ACC112 (cell line): ENCODE results near the gene NUP188.
"Not testable (repeated sequence)": the region's sequence is repeated elsewhere in the genome, so short reads cannot be mapped to it uniquely, and the experiment has no call there.

Source experiments
- H2AFZ ChIP-seq: fragments of 200-600 bp; sonication (generic); one replicate; pipeline ENCODE4 v1.6.0; 2017; ENCODE audit warnings: antibody characterized with exemption, low read length; ENCODE audit not compliant: unreplicated experiment
- H3K27ac ChIP-seq: fragments of 200-600 bp; sonication (generic); 2 replicates; pipeline ENCODE4 v1.5.1; 2014; ENCODE audit warnings: low read depth, mild to moderate bottlenecking, antibody characterized with exemption, low read length, moderate library complexity
- H3K27me3 ChIP-seq: fragments of 200-600 bp; sonication (generic); 2 replicates; pipeline ENCODE4 v1.6.1; 2014; ENCODE audit warnings: mild to moderate bottlenecking, antibody characterized with exemption, low read length, moderate library complexity, mixed read lengths; ENCODE audit not compliant: insufficient read depth
- H3K36me3 ChIP-seq: fragments of 200-600 bp; sonication (generic); 2 replicates; pipeline ENCODE4 v1.6.1; 2016; ENCODE audit warnings: mild to moderate bottlenecking, antibody characterized with exemption, low read length, moderate library complexity, mixed read lengths; ENCODE audit not compliant: insufficient read depth
- H3K4me1 ChIP-seq: fragments of 200-600 bp; sonication (generic); one replicate; pipeline ENCODE4 v1.6.1; 2016; ENCODE audit warnings: low read length, mixed read lengths; ENCODE audit not compliant: insufficient read depth, unreplicated experiment, control insufficient read depth
- H3K4me3 ChIP-seq: fragments of 200-600 bp; sonication (generic); 2 replicates; pipeline ENCODE4 v1.5.1; 2014; ENCODE audit warnings: mild to moderate bottlenecking, low read depth, low read length
- H3K79me2 ChIP-seq: fragments of 200-600 bp; sonication (generic); one replicate; pipeline ENCODE4 v1.6.0; 2016; ENCODE audit warnings: low read length; ENCODE audit not compliant: control insufficient read depth, unreplicated experiment, insufficient read depth

The NUP188 gene

DNA sequence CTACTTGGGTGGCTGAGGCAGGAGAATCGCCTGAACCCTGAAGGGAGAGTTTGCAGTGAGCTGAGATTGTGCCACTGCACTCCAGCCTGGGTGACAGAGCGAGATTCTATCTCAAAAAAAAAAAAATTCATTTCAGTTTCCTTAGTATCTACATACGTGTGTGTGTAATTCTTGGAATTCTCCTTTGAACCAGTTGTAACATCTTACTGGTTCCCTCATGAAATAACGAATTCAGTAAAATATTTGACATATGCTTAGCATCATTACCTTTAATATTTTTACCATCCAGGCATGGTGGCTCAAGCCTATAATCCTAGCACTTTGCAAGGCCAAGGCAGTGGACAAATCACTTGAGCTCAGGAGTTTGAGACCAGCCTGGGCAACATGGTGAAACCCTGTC, 17.9 kb upstream of the NUP188 start:
- H3K79me2 ChIP-seq = no peaks in the 10 kb centered on the region
- H3K4me1 ChIP-seq = no peaks in the 10 kb centered on the region
- no peaks in the 10 kb centered on the region for H3K27me3 ChIP-seq

DNA sequence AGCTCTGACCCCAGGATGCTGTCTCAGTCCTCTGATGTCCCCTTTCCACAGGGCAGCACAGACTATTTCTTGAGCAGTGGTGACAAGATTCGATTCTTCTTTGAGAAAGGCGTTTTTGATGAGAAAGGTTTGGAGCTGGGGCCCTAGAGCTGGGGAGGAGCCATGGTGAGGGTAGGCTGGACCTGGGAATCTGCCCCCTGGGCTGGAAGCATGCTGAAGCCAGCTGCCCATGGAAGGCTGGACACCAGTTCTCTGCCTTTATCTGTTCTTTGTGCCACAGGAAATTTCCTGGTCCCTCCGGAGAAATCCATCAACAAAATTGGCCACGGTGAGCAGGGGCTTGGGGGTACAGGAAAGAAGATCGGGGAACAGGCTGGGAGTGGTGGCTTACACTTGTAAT, 13.8 kb upstream of the NUP188 start:
- Histone ChIP-seq H2AFZ (no peak overlapping the region), H3K4me3 (no peak overlapping the region), H3K79me2 (no peaks in the 10 kb centered on the region), H3K4me1 (no peaks in the 10 kb centered on the region), H3K27me3 (no peaks in the 10 kb centered on the region), H3K27ac (no peak overlapping the region), H3K36me3 (no peaks in the 10 kb centered on the region)

More for the DNA sequence above, 17.9 kb upstream of the NUP188 start:
- H3K27ac ChIP-seq = no peak overlapping the region
- H2AFZ ChIP-seq = no peak overlapping the region
- no peaks in the 10 kb centered on the region for H3K36me3 ChIP-seq
- H3K4me3 ChIP-seq = no peak overlapping the region

DNA sequence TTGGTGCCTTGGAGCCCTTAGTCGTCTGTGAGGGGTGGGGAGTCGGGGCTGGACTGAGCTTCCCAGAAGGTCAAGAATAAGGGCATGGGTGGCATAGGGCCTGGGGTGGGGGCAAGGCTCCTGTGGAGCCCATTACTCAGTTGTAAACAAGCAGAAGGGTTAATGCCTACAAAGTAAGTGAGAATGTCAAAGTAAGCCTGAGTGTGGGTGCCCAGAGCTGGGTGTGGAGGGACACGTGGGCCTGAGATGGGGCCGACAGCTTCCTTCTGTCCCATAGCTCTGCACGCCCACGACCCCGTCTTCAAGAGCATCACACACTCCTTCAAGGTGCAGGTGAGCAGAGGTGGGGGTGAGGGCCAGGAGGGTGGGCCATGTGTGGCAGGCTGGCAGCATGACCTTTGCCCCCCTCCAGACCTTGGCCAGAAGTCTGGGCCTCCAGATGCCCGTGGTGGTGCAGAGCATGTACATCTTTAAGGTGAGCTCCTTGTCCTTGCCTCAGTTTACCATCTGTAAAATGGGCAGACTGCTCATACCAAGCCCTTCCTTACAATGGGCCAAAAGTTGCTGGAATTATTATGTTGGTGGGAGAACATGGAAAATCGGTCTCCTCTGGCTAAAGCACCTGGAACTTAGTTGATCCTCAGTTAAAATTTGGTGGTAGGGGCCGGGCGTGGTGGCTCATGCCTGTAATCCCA, 11.2 kb upstream of the NUP188 start:
- H3K4me3 ChIP-seq = no peak overlapping the region
- H3K27ac ChIP-seq = no peak overlapping the region
- H3K79me2 ChIP-seq = no peaks in the 10 kb centered on the region
- H2AFZ ChIP-seq = no peak overlapping the region
- no peaks in the 10 kb centered on the region for H3K36me3 ChIP-seq
- H3K27me3 ChIP-seq = no peaks in the 10 kb centered on the region
- no peaks in the 10 kb centered on the region for H3K4me1 ChIP-seq

DNA sequence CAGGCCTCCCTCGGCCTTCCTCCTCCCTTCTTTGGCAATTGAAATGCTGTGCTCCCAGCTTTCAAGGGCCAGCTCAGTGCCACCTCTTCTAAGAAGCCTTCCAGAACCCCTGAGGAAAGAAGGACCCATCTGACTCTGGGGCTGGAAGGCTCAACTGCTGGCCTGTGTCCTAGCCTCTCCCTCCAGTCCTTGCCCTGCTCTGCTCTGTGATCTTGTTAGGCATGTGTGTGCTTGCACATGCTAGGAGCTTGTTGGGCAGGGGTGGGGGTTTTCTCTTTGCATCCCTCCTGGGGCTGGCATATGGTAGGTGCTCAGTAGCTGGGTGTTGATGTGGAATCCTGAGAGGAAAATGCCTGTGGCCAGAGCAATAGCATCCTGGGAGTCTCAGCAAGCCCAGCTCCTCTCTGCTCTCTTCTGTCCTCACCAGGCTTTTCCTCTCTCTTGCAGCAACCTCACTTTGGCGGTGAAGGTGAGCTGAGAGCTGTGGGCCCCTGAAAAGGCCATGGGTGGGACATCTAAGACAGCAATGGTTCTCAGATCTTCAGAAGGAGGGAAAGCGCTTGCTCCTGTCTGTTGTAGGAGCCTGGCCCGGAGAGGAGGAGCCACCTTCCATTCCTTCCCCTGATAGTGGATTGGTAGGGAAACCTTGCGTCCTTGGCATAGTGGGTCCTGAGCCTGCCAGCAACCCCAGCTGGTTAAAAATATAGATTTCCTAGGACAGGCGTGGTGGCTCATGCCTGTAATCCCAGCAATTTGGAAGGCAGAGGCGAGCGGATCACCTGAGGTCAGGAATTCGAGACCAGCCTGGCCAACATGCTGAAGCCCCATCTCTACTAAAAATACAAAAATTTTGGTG, 10.0 kb upstream of the NUP188 start:
- no peak overlapping the region for H2AFZ ChIP-seq

DNA sequence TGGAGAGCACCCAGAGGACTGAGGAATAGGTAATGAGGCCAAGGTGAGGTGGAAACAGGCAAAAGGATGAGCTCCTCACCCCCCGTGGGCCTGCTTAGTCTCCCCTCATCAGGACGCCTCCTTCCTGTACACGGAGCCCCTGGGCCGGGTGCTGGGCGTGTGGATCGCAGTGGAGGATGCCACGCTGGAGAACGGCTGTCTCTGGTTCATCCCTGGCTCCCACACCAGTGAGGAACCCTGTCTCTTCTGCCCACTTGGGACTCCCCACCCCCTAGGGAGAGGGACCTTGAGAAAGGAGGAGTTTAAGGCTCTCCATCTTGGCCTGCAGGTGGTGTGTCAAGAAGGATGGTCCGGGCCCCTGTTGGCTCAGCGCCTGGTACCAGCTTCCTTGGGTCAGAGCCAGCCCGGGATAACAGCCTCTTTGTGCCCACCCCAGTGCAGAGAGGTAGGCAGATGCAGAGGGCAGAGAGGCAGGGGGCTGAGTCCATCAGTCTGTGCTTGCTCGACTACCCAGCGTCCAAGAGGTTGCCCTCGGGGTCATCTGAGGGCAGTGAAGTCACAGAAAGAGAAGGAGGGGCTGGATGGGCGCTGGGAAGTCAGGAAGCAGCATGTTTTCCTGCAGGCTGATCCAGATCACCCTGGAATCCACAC, 7.1 kb upstream of the NUP188 start:
- H3K27me3 ChIP-seq = no peaks in the 10 kb centered on the region
- H3K4me3 ChIP-seq = no peak overlapping the region
- peaks cover under 1% of the 10 kb centered on the region for H3K79me2 ChIP-seq
- H3K36me3 ChIP-seq = 0 out of 2 replicates have a peak, but pooled peaks cover under 1% of the 10 kb centered on the region
- no peak overlapping the region for H3K27ac ChIP-seq
- no peak overlapping the region for H2AFZ ChIP-seq
- no peaks in the 10 kb centered on the region for H3K4me1 ChIP-seq

More for the DNA sequence above, 10.0 kb upstream of the NUP188 start:
- H3K4me3 ChIP-seq = no peak overlapping the region
- no peaks in the 10 kb centered on the region for H3K79me2 ChIP-seq
- H3K27ac ChIP-seq = no peak overlapping the region
- H3K36me3 ChIP-seq = no peaks in the 10 kb centered on the region
- H3K4me1 ChIP-seq = no peaks in the 10 kb centered on the region
- no peaks in the 10 kb centered on the region for H3K27me3 ChIP-seq

DNA sequence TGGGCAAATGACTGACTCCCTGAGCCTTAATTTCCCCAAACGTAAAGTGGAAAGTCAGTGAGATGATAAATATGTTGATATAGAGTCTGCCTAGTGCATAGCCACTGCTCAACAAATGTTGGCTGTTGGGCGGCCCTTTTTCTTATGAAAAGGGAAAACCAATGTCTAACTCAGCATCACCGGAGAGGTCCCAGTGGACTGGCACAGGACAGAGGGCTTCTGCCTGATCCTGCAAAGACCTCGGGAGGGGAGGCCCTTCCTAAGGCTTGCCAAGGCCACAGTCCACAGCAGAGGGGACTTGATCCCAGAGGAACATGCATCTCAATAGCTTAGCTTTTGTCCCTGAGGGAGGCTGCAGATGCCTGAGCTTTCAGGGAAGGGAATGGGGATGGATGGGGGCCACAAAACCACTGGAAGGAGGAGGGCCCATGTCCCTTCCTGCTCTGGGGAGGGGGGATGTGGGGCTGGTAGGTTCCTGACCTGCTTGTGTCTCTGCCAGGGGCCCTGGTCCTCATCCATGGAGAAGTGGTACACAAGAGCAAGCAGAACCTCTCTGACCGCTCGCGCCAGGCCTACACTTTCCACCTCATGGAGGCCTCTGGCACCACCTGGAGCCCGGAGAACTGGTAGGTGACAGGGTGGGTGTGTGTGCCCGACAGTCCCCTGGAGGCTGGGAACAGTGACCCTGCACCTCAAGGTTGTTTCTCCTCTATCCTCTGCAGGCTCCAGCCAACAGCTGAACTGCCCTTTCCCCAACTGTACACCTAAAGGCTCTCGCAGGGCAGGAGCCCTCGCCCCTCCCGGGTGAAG, 6.3 kb upstream of the NUP188 start:
- peaks cover 1% of the 10 kb centered on the region for H3K4me1 ChIP-seq
- H3K79me2 ChIP-seq = peaks cover 8% of the 10 kb centered on the region
- no peak overlapping the region for H2AFZ ChIP-seq
- H3K4me3 ChIP-seq = no peak overlapping the region
- peaks cover 7% of the 10 kb centered on the region; the same call in 1 of the 2 replicates for H3K36me3 ChIP-seq
- H3K27ac ChIP-seq = no peak overlapping the region
- no peaks in the 10 kb centered on the region for H3K27me3 ChIP-seq

DNA sequence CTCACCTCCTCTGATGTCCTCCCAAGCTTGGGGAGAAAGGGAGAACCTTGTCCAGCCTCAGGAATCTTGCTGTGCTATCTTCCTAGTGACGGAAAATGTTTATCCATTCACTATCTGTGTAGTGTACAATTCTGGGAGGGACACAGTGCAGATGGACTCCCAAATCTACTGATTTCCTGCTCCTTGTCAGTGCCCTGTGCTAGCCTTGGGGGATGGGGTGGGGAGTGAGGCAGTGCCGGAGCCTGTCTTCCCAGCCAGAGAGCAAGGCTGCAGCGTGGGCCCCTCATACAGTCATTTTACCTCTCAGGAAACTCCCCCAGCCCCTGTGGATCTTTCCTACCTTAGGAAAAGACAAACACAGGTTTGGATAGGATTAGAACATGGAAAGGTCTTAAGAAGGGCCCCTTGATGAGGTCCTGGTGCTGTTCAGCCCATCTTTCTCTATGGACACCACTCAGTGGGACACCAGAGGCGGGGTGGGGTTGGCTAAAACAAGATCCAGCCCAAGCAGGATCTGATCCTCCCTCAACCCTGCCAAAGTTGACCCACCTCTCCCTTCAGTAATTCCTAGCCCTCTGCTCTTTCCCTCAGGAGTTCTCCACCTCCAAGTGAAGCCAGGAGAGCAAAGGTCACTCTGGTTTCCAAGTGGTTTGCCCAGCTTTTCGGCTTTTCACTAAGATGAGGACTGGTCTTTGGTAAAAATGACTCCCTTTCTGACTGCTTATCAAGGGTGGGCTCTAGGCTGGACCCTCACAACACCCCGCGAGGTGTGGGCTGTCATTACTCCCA, 3.5 kb upstream of the NUP188 start:
- Histone ChIP-seq H2AFZ (no peak overlapping the region), H3K27ac (no peak overlapping the region), H3K79me2 (peaks cover 17% of the 10 kb centered on the region), H3K4me1 (peaks cover 11% of the 10 kb centered on the region), H3K27me3 (no peaks in the 10 kb centered on the region), H3K36me3 (peaks cover 7% of the 10 kb centered on the region; the same call in 1 of the 2 replicates), H3K4me3 (no peak overlapping the region)

DNA sequence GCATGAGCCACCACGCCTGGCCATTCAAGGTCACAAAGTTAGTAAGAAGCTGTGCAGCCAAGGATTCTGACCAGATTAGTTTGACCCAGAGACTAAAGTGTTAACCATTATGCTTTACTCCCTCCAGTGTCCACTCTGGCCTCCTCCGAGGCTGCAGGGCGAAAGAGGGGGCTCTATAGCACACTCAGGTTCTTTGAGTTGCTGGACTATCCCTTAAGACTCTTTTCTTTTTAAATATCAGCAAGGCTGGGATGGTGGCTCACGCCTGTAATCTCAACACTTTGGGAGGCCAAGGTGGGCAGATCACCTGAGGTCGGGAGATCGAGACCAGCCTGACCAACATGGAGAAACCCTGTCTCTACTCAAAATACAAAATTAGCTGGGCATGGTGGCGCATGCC, 2.5 kb upstream of the NUP188 start:
- Histone ChIP-seq H3K79me2 (peaks cover 23% of the 10 kb centered on the region), H3K4me1 (peaks cover 11% of the 10 kb centered on the region)
- not testable (repeated sequence) for H2AFZ ChIP-seq, H3K36me3 ChIP-seq, H3K4me3 ChIP-seq, H3K27me3 ChIP-seq, H3K27ac ChIP-seq

DNA sequence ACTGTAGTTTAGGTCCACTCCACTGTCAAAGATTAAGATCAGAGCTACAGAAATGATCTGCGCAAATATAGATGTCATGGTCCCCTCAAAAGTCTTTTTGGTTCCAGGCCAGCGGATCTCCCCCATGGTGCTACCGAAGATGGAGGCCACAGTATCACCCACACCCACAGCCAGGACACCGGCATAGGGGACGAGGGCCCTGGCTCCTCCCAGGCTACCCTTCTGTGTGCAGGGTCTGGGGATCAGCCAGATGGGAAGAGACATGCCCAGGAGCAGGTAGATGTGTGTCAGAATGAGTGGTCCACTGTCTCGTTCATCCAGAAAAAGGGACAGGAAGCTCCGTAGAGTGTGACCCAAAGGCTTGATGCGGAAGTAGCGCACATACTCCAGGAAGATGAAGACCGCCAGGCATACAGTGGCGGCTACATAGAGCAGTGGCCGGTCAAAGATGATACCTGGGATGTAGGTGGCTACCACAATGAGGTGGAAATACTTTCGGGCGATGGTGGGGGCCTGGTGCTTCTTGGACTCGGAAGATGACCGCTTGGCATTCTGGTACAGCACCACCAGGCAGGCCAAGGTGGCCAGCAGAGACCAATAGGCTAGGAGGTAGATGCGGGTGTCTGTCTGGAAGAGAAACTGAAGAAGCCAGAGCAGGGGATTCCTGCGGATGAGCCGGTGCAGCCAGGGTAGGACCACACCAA, 1.5 kb upstream of the NUP188 start:
- H3K79me2 ChIP-seq = peaks cover 26% of the 10 kb centered on the region
- H3K4me1 ChIP-seq = peaks cover 11% of the 10 kb centered on the region
- H3K4me3 ChIP-seq = peak overlapping the region; percentile 82
- H2AFZ ChIP-seq = no peak overlapping the region
- H3K36me3 ChIP-seq = peaks cover 7% of the 10 kb centered on the region; the same call in 1 of the 2 replicates
- no peak overlapping the region for H3K27ac ChIP-seq
- H3K27me3 ChIP-seq = no peaks in the 10 kb centered on the region
